Parathyroid adenoma (tissue), 2 donors: ENCODE data around the gene XPC.
"Not testable (repeated sequence)": the region's sequence is repeated elsewhere in the genome, so short reads cannot be mapped to it uniquely, and the experiment has no call there.

Experiments used
- H2AFZ ChIP-seq: fragments of 300-600 bp; sonication (generic); one replicate; pipeline ENCODE4 v1.7.0; 2017; ENCODE audit warnings: antibody characterized with exemption, mild to moderate bottlenecking
- H3K27ac ChIP-seq: fragments of 300-600 bp; sonication (generic); one replicate; pipeline ENCODE4 v1.7.0; 2017
- H3K27me3 ChIP-seq: fragments of 300-600 bp; sonication (generic); one replicate; pipeline ENCODE4 v1.7.0; 2017; ENCODE audit warnings: low read length; ENCODE audit not compliant: control insufficient read depth, insufficient read depth
- H3K36me3 ChIP-seq: fragments of 300-600 bp; sonication (generic); one replicate; pipeline ENCODE4 v1.7.0; 2017; ENCODE audit warnings: low read length; ENCODE audit not compliant: control insufficient read depth, insufficient read depth
- H3K4me1 ChIP-seq: fragments of 300-600 bp; sonication (generic); one replicate; pipeline ENCODE4 v1.7.0; 2017; ENCODE audit warnings: control low read depth
- H3K4me2 ChIP-seq: fragments of 300-600 bp; sonication (generic); one replicate; pipeline ENCODE4 v1.7.0; 2017; ENCODE audit warnings: low read length
- H3K4me3 ChIP-seq: fragments of 300-600 bp; sonication (generic); one replicate; pipeline ENCODE4 v1.7.0; 2017; ENCODE audit warnings: low read depth, low read length
- H3K79me2 ChIP-seq: fragments of 300-600 bp; sonication (generic); one replicate; pipeline ENCODE4 v1.7.0; 2017; ENCODE audit warnings: control low read depth
- H3K9ac ChIP-seq: fragments of 300-600 bp; sonication (generic); one replicate; pipeline ENCODE4 v1.7.0; 2017; ENCODE audit warnings: mild to moderate bottlenecking
- H3K9me3 ChIP-seq: fragments of 300-600 bp; sonication (generic); one replicate; pipeline ENCODE4 v1.7.0; 2017; ENCODE audit warnings: low read length; ENCODE audit not compliant: control insufficient read depth
- TF ChIP-seq, protein P1 (sequence below): fragments of 300-600 bp; sonication (generic); IDR thresholded peaks from one replicate; pipeline ENCODE4 v1.7.0; 2017; ENCODE audit warnings: antibody characterized with exemption, mild to moderate bottlenecking
- donor health status: primary hyperparathyroidism.

XPC gene

GRCh38 chr3:14118400-14119381 lies 59.7 kb downstream of the XPC start:
- Histone ChIP-seq H3K36me3 (no peaks in the 10 kb centered on the region), H3K9ac (no peak overlapping the region), H3K79me2 (peaks cover 8% of the 10 kb centered on the region), H3K9me3 (no peaks in the 10 kb centered on the region), H3K4me3 (no peak overlapping the region), H3K4me2 (peak overlapping the region; percentile 45), H3K27ac (peak overlapping the region; percentile 84), H3K27me3 (no peaks in the 10 kb centered on the region), H2AFZ (peak overlapping the region; percentile 78), H3K4me1 (peaks cover 50% of the 10 kb centered on the region)
- TF ChIP-seq, protein P1, sequence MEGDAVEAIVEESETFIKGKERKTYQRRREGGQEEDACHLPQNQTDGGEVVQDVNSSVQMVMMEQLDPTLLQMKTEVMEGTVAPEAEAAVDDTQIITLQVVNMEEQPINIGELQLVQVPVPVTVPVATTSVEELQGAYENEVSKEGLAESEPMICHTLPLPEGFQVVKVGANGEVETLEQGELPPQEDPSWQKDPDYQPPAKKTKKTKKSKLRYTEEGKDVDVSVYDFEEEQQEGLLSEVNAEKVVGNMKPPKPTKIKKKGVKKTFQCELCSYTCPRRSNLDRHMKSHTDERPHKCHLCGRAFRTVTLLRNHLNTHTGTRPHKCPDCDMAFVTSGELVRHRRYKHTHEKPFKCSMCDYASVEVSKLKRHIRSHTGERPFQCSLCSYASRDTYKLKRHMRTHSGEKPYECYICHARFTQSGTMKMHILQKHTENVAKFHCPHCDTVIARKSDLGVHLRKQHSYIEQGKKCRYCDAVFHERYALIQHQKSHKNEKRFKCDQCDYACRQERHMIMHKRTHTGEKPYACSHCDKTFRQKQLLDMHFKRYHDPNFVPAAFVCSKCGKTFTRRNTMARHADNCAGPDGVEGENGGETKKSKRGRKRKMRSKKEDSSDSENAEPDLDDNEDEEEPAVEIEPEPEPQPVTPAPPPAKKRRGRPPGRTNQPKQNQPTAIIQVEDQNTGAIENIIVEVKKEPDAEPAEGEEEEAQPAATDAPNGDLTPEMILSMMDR = no peak

DNA sequence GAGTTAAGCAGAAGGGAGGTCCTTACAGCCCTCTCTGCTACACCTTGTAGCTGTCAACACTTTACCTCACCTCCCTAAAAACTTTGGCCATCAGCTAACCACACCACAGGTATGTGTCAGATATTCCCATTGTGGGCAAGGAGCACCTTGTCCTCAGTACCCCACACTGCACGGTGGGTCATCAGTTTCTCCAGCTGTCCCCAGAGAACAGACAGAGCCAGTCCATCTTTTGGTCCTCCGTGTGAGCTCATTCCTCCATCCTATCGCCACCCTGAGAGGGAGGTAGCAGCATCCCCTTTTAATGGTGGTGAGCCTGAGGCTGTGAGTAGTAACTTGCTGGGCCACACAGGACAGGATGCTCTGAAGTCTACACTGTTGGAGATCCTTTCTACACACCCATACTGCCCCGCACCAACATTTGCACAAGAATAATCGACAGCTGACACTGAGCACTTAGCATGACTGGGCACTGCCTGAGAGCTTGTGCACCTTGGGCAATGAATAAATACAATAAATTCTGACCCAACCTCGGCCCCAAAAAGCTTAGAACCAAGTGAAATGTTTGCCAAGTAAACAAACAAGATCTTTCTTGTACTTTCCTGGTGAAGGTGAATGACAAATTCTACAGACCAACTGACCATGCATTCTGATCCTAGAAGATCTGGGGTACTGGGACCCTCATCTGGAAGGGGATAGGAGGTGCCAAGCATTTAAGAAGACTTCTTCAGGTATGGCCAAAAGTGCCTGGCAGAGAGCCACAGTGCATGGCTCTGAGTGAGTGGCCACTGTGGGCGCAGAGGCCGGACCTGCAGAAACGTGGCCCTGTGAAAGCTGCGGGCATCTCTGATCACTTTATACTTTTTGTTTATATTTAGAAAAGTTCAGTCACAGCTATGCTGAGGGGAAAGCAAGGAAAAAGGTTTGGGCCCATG lies 60.7 kb downstream of the XPC start:
- H3K4me3 ChIP-seq = no peak overlapping the region
- peaks cover 44% of the 10 kb centered on the region for H3K4me1 ChIP-seq
- H3K36me3 ChIP-seq = no peaks in the 10 kb centered on the region
- peak overlapping the region; percentile 78 for H2AFZ ChIP-seq
- no peaks in the 10 kb centered on the region for H3K9me3 ChIP-seq
- TF ChIP-seq, protein P1 = no peak
- H3K9ac ChIP-seq = no peak overlapping the region
- H3K27me3 ChIP-seq = no peaks in the 10 kb centered on the region
- H3K27ac ChIP-seq = peak overlapping the region; percentile 84
- H3K4me2 ChIP-seq = no peak overlapping the region
- peaks cover 6% of the 10 kb centered on the region for H3K79me2 ChIP-seq

- Histone ChIP-seq H3K79me2 (peaks cover 6% of the 10 kb centered on the region), H3K4me3 (no peak overlapping the region), H3K9me3 (no peaks in the 10 kb centered on the region), H2AFZ (no peak overlapping the region), H3K27ac (no peak overlapping the region), H3K9ac (no peak overlapping the region), H3K4me1 (peaks cover 14% of the 10 kb centered on the region), H3K27me3 (no peaks in the 10 kb centered on the region), H3K36me3 (no peaks in the 10 kb centered on the region), H3K4me2 (no peak overlapping the region)
- TF ChIP-seq, protein P1 = no peak
Observed at GRCh38 chr3:14113965-14114635, 64.3 kb downstream of the XPC start.

- no peaks in the 10 kb centered on the region for H3K79me2 ChIP-seq
- H2AFZ ChIP-seq = no peak overlapping the region
- H3K9ac ChIP-seq = no peak overlapping the region
- no peaks in the 10 kb centered on the region for H3K36me3 ChIP-seq
- TF ChIP-seq, protein P1 = no peak
- H3K27ac ChIP-seq = no peak overlapping the region
- H3K27me3 ChIP-seq = no peaks in the 10 kb centered on the region
- no peaks in the 10 kb centered on the region for H3K4me1 ChIP-seq
- H3K4me2 ChIP-seq = no peak overlapping the region
- no peaks in the 10 kb centered on the region for H3K9me3 ChIP-seq
- no peak overlapping the region for H3K4me3 ChIP-seq
Observed at GRCh38 chr3:14110699-14111098, 67.7 kb downstream of the XPC start.

GRCh38 chr3:14109821-14110220 lies 68.6 kb downstream of the XPC start:
- not testable (repeated sequence) for H3K9ac ChIP-seq, H3K4me2 ChIP-seq, H3K4me1 ChIP-seq, H3K27ac ChIP-seq, H3K79me2 ChIP-seq, H3K27me3 ChIP-seq, H2AFZ ChIP-seq, H3K4me3 ChIP-seq, H3K9me3 ChIP-seq, H3K36me3 ChIP-seq
